OCI-LY3 (cell line): Measurements from ENCODE around the gene HYAL1.

ENCODE experiments used
- EZH2phosphoT487 ChIP-seq: fragments of 200-600 bp; shearing (Covaris generic); IDR thresholded peaks from 2 replicates; pipeline ENCODE4 v1.6.1; 2018; ENCODE audit warnings: antibody characterized with exemption, mixed run types, low read depth
- TF ChIP-seq, protein P1 (sequence below): fragments of 200-600, 300-600 bp; sonication (generic); IDR thresholded peaks from 2 replicates; pipeline ENCODE4 v1.5.1; 2014; ENCODE audit warnings: antibody characterized with exemption, low read length, low read depth

DNA sequence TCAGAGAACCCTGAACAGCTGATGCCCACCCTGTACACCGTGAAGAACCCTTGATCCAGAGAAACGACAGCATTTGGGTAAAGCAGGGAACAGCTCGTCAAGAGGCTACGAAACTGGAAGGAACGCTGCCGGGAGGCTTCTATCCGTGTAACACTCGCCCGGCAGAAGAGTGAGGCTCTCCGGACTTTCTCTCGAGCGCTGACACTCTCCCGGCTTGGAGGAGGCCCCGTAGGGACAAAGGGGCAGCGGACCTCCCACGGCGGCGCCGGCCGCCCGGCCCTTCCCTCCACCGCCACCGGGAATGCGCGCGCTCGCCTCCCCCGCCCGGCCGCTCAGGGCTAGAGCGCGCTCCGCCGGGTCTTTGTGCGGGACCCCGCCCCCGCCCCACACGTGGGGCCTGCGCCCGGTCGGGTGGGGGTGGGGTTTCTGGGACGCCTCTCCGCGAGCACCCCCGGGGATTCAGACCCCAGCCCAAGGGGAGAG, 17.5 kb upstream of the HYAL1 start:
- no peak for TF ChIP-seq EZH2phosphoT487
- TF ChIP-seq, protein P1, sequence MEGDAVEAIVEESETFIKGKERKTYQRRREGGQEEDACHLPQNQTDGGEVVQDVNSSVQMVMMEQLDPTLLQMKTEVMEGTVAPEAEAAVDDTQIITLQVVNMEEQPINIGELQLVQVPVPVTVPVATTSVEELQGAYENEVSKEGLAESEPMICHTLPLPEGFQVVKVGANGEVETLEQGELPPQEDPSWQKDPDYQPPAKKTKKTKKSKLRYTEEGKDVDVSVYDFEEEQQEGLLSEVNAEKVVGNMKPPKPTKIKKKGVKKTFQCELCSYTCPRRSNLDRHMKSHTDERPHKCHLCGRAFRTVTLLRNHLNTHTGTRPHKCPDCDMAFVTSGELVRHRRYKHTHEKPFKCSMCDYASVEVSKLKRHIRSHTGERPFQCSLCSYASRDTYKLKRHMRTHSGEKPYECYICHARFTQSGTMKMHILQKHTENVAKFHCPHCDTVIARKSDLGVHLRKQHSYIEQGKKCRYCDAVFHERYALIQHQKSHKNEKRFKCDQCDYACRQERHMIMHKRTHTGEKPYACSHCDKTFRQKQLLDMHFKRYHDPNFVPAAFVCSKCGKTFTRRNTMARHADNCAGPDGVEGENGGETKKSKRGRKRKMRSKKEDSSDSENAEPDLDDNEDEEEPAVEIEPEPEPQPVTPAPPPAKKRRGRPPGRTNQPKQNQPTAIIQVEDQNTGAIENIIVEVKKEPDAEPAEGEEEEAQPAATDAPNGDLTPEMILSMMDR, result no peak
